Activated gamma-delta T cell treated with Interleukin-2 at 50 U/mL for 16 hours (primary cell): Measurements from ENCODE around the gene PALLD.
"Not testable (repeated sequence)": the region's sequence is repeated elsewhere in the genome, so short reads cannot be mapped to it uniquely, and the experiment has no call there.

Source experiments
- DNase-seq: peaks from one replicate; pipeline ENCODE4 v3.0.0-alpha.2; 2020

Gene PALLD

GRCh38 chr4:168711197-168712140, 214.6 kb downstream of the PALLD start:
- DNase-seq, result no peak

GRCh38 chr4:168712316-168712890, 215.6 kb downstream of the PALLD start:
- no peak for DNase-seq

GRCh38 chr4:168713253-168713652, 216.4 kb downstream of the PALLD start:
- DNase-seq, result no peak

- no peak for DNase-seq
These were observed 219.0 kb downstream of the PALLD start for GRCh38 chr4:168715896-168716295.

- DNase-seq, result no peak
These were observed 219.7 kb downstream of the PALLD start for GRCh38 chr4:168716406-168717129.

- DNase-seq, result no peak
These were observed 221.0 kb downstream of the PALLD start for GRCh38 chr4:168717847-168718246.

GRCh38 chr4:168719725-168720124, 222.9 kb downstream of the PALLD start:
- no peak for DNase-seq

- DNase-seq, result no peak
These were observed 223.6 kb downstream of the PALLD start for GRCh38 chr4:168720396-168720900.

GRCh38 chr4:168722391-168722790, 225.5 kb downstream of the PALLD start:
- DNase-seq, result no peak

GRCh38 chr4:168723020-168723419, 226.2 kb downstream of the PALLD start:
- DNase-seq, result no peak

GRCh38 chr4:168723569-168723968, 226.7 kb downstream of the PALLD start:
- DNase-seq, result no peak

GRCh38 chr4:168724243-168724642, 227.4 kb downstream of the PALLD start:
- DNase-seq, result no peak

- no peak for DNase-seq
These were observed 228.0 kb downstream of the PALLD start for GRCh38 chr4:168724686-168725411.

GRCh38 chr4:168725930-168726329, 229.1 kb downstream of the PALLD start:
- no peak for DNase-seq

- not testable (repeated sequence) for DNase-seq
These were observed 230.3 kb downstream of the PALLD start for GRCh38 chr4:168727181-168727580.

GRCh38 chr4:168731006-168731636, 234.3 kb downstream of the PALLD start:
- DNase-seq, result no peak

- no peak for DNase-seq
These were observed 235.0 kb downstream of the PALLD start for GRCh38 chr4:168731706-168732414.

GRCh38 chr4:168732714-168733113, 235.9 kb downstream of the PALLD start:
- no peak for DNase-seq

- no peak for DNase-seq
These were observed 238.1 kb downstream of the PALLD start for GRCh38 chr4:168734703-168735678.

- DNase-seq, result no peak
These were observed 238.9 kb downstream of the PALLD start for GRCh38 chr4:168735735-168736134.
